Trophoblast cell (in vitro differentiated cells and primary cell): ENCODE measurements around the gene SF3A1. TPM values are rescaled to one million over a fixed set of nuclear protein-coding genes. Genes with fewer than 3 reads are reported as not detected.

ENCODE experiments used
- DNase-seq, 2 donors: peaks; one replicate each; pipeline ENCODE4 v3.0.0-alpha.2; 2016
- H2AFZ ChIP-seq: 2 replicates; pipeline ENCODE4 v1.6.1; 2013; ENCODE audit warnings: low read length, moderate library complexity, mild to moderate bottlenecking; ENCODE audit not compliant: insufficient read depth, poor library complexity
- H2AK5ac ChIP-seq: 2 replicates; pipeline ENCODE4 v1.6.1; 2013; ENCODE audit warnings: mild to moderate bottlenecking, low read length
- H2BK120ac ChIP-seq: 2 replicates; pipeline ENCODE4 v1.6.1; 2013; ENCODE audit warnings: low read length, mild to moderate bottlenecking, moderate library complexity; ENCODE audit not compliant: insufficient read depth, poor library complexity
- H2BK12ac ChIP-seq: 2 replicates; pipeline ENCODE4 v1.6.1; 2013; ENCODE audit warnings: mild to moderate bottlenecking, low read length, moderate library complexity
- H2BK5ac ChIP-seq: 2 replicates; pipeline ENCODE4 v1.6.1; 2013; ENCODE audit warnings: low read length, low read depth, moderate library complexity, mild to moderate bottlenecking; ENCODE audit not compliant: poor library complexity
- H3K14ac ChIP-seq: 2 replicates; pipeline ENCODE4 v1.6.1; 2013; ENCODE audit warnings: mild to moderate bottlenecking, low read length
- H3K18ac ChIP-seq: 2 replicates; pipeline ENCODE4 v1.6.1; 2013; ENCODE audit warnings: mild to moderate bottlenecking, low read length
- H3K23ac ChIP-seq: 2 replicates; pipeline ENCODE4 v1.6.1; 2013; ENCODE audit warnings: low read length
- H3K27ac ChIP-seq: 2 replicates; pipeline ENCODE4 v1.5.1; 2013; ENCODE audit warnings: low read depth, mild to moderate bottlenecking, inconsistent platforms, low read length, moderate library complexity
- H3K27me3 ChIP-seq: 2 replicates; pipeline ENCODE4 v1.6.1; 2013; ENCODE audit warnings: inconsistent platforms, mild to moderate bottlenecking, low read length, moderate library complexity; ENCODE audit not compliant: insufficient read depth
- H3K36me3 ChIP-seq, 2 experiments: 1 replicate in 1 of 2; 2 replicates in 1 of 2; pipeline ENCODE4 v1.6.1; 2013; ENCODE audit warnings: low read length in 2 of 2, mild to moderate bottlenecking in 2 of 2, moderate library complexity in 1 of 2; ENCODE audit not compliant: insufficient read depth in 2 of 2, control insufficient read depth in 1 of 2
- H3K4ac ChIP-seq: 2 replicates; pipeline ENCODE4 v1.6.1; 2013; ENCODE audit warnings: low read depth, mild to moderate bottlenecking, low read length, moderate library complexity
- H3K4me1 ChIP-seq, 2 experiments: 1 replicate in 1 of 2; 2 replicates in 1 of 2; pipeline ENCODE4 v1.6.1; 2013; ENCODE audit warnings: low read length in 2 of 2, mild to moderate bottlenecking in 2 of 2, moderate library complexity in 1 of 2; ENCODE audit not compliant: insufficient read depth in 2 of 2, control insufficient read depth in 1 of 2
- H3K4me2 ChIP-seq: 2 replicates; pipeline ENCODE4 v1.6.1; 2013; ENCODE audit warnings: inconsistent platforms, mild to moderate bottlenecking, low read length, moderate library complexity
- H3K4me3 ChIP-seq: 2 replicates; pipeline ENCODE4 v1.5.1; 2013; ENCODE audit warnings: mild to moderate bottlenecking, low read depth, low read length, inconsistent platforms
- H3K79me1 ChIP-seq: one replicate; pipeline ENCODE4 v1.6.1; 2013; ENCODE audit warnings: low read length
- H3K79me2 ChIP-seq: 2 replicates; pipeline ENCODE4 v1.6.1; 2013; ENCODE audit warnings: low read length, mild to moderate bottlenecking; ENCODE audit not compliant: control insufficient read depth, insufficient read depth, poor library complexity
- H3K9ac ChIP-seq: 2 replicates; pipeline ENCODE4 v1.6.1; 2013; ENCODE audit warnings: mild to moderate bottlenecking, low read length
- H3K9me3 ChIP-seq: 2 replicates; pipeline ENCODE4 v1.6.1; 2013; ENCODE audit warnings: low read depth, mild to moderate bottlenecking, control low read depth, inconsistent platforms, low read length; ENCODE audit not compliant: insufficient read depth
- H4K12ac ChIP-seq: 2 replicates; pipeline ENCODE4 v1.6.1; 2013; ENCODE audit warnings: low read depth, mild to moderate bottlenecking, low read length, moderate library complexity
- H4K8ac ChIP-seq: 2 replicates; pipeline ENCODE4 v1.6.1; 2013; ENCODE audit warnings: low read depth, mild to moderate bottlenecking, low read length, moderate library complexity
- H4K91ac ChIP-seq: one replicate; pipeline ENCODE4 v1.6.1; 2013; ENCODE audit warnings: low read depth, mild to moderate bottlenecking, low read length, moderate library complexity
- WGBS: extraction: QIAGEN DNeasy Blood & Tissue Kit; methylation state at CpG from one replicate; pipeline ENCODE4 v1.1.7; 2013; ENCODE audit warnings: missing lambda C conversion rate; ENCODE audit not compliant: insufficient read length, insufficient coverage; ENCODE audit errors: extremely low coverage; 5-methylcytosine and 5-hydroxymethylcytosine counted together
- polyA plus RNA-seq: library from polyadenylated mRNA; stranded (reverse); fragments of 200-250 nt; gene quantifications from 2 replicates; pipeline ENCODE4 v1.2.3, GENCODE V29; 2013

SF3A1 gene
- polyA plus RNA-seq: 188 and 193 TPM in 2 replicates

GRCh38 chr22:30356449-30357235, at the start of gene SF3A1, which contains the start of gene CCDC157:
Gene SF3A1, minus strand, starts transcription at chr22:30356894. Its CDS starts 102 bp downstream, at chr22:30356792.
Gene CCDC157, plus strand, starts transcription at chr22:30357007. Its CDS starts 8,994 bp downstream, at chr22:30366001.
- peak within 1 kb of the TSS; percentile 51 for H2BK12ac ChIP-seq
- H2AK5ac ChIP-seq: peak within 1 kb of the TSS; percentile 99
- H3K4ac ChIP-seq: peak within 1 kb of the TSS; percentile 99
- H2BK5ac ChIP-seq: peak within 1 kb of the TSS; percentile 98
- H3K4me1 ChIP-seq: peaks cover 2 to 8% of the 10 kb centered on the region in 2 experiments
- H3K79me1 ChIP-seq: peaks cover 11% of the 10 kb centered on the region
- peaks cover 10 to 17% of the 10 kb centered on the region in 2 experiments for H3K36me3 ChIP-seq
- peak within 1 kb of the TSS; percentile 100 for H3K14ac ChIP-seq
- no CpG with 5 or more reads among the region's 91 CpGs for WGBS
- peak; percentile 88 to 94 for DNase-seq
- peak within 1 kb of the TSS; percentile 93 for H2AFZ ChIP-seq
- H4K12ac ChIP-seq: peak within 1 kb of the TSS; percentile 99
- H4K91ac ChIP-seq: peak within 1 kb of the TSS; percentile 99
- H3K9ac ChIP-seq: peak within 1 kb of the TSS; percentile 99
- H3K4me3 ChIP-seq: peak within 1 kb of the TSS; percentile 100
- H3K23ac ChIP-seq: no peak within 1 kb of the TSS
- H3K9me3 ChIP-seq: no peaks in the 10 kb centered on the region
- H2BK120ac ChIP-seq: peak within 1 kb of the TSS; percentile 99
- peaks cover 18% of the 10 kb centered on the region for H3K79me2 ChIP-seq
- H3K18ac ChIP-seq: peak within 1 kb of the TSS; percentile 100
- no peaks in the 10 kb centered on the region for H3K27me3 ChIP-seq
- peak within 1 kb of the TSS; percentile 100 for H4K8ac ChIP-seq
- peak within 1 kb of the TSS; percentile 90 for H3K27ac ChIP-seq
- H3K4me2 ChIP-seq: peak within 1 kb of the TSS; percentile 89

GRCh38 chr22:30406400-30406799, 49.7 kb upstream of the SF3A1 start:
- Histone ChIP-seq H2AFZ (no peak overlapping the region), H4K8ac (no peak overlapping the region), H3K18ac (no peak overlapping the region), H3K4me2 (no peak overlapping the region), H2BK12ac (no peak overlapping the region), H3K79me2 (no peaks in the 10 kb centered on the region), H3K9ac (no peak overlapping the region), H3K14ac (no peak overlapping the region), H3K36me3 (peaks cover 0 to 4% of the 10 kb centered on the region in 2 experiments), H4K12ac (no peak overlapping the region), H2AK5ac (no peak overlapping the region), H4K91ac (no peak overlapping the region), H3K79me1 (no peaks in the 10 kb centered on the region), H3K4me3 (no peak overlapping the region), H3K4ac (no peak overlapping the region), H3K4me1 (peaks cover 4 to 11% of the 10 kb centered on the region in 2 experiments), H3K27me3 (no peaks in the 10 kb centered on the region), H3K23ac (no peak overlapping the region), H3K27ac (no peak overlapping the region), H2BK5ac (no peak overlapping the region), H3K9me3 (no peaks in the 10 kb centered on the region), H2BK120ac (no peak overlapping the region)
- no CpG with 5 or more reads among the region's 6 CpGs for WGBS
- no peak for DNase-seq

GRCh38 chr22:30405731-30406130, 49.0 kb upstream of the SF3A1 start:
- H3K9me3 ChIP-seq: no peaks in the 10 kb centered on the region
- no peak overlapping the region for H3K4me3 ChIP-seq
- H3K79me2 ChIP-seq: no peaks in the 10 kb centered on the region
- no peak overlapping the region for H2AFZ ChIP-seq
- H3K27ac ChIP-seq: no peak overlapping the region
- H3K79me1 ChIP-seq: no peaks in the 10 kb centered on the region
- H3K23ac ChIP-seq: no peak overlapping the region
- H2AK5ac ChIP-seq: no peak overlapping the region
- H2BK12ac ChIP-seq: no peak overlapping the region
- H2BK5ac ChIP-seq: no peak overlapping the region
- DNase-seq: no peak
- no peak overlapping the region for H3K14ac ChIP-seq
- H4K12ac ChIP-seq: no peak overlapping the region
- no peak overlapping the region for H2BK120ac ChIP-seq
- H3K27me3 ChIP-seq: no peaks in the 10 kb centered on the region
- no peak overlapping the region for H3K4me2 ChIP-seq
- H3K18ac ChIP-seq: no peak overlapping the region
- H4K91ac ChIP-seq: no peak overlapping the region
- no peak overlapping the region for H3K9ac ChIP-seq
- no peak overlapping the region for H3K4ac ChIP-seq
- peaks cover 4 to 11% of the 10 kb centered on the region in 2 experiments for H3K4me1 ChIP-seq
- no CpG with 5 or more reads among the region's 4 CpGs for WGBS
- H3K36me3 ChIP-seq: peaks cover 0 to 4% of the 10 kb centered on the region in 2 experiments
- no peak overlapping the region for H4K8ac ChIP-seq

GRCh38 chr22:30404307-30404706, 47.6 kb upstream of the SF3A1 start:
- Histone ChIP-seq H3K14ac (no peak overlapping the region), H3K4ac (no peak overlapping the region), H2BK120ac (no peak overlapping the region), H3K9ac (no peak overlapping the region), H3K4me1 (peaks cover 4 to 11% of the 10 kb centered on the region in 2 experiments), H3K79me1 (no peaks in the 10 kb centered on the region), H3K23ac (no peak overlapping the region), H3K27me3 (no peaks in the 10 kb centered on the region), H4K12ac (no peak overlapping the region), H2AK5ac (no peak overlapping the region), H3K27ac (no peak overlapping the region), H3K79me2 (no peaks in the 10 kb centered on the region), H3K9me3 (no peaks in the 10 kb centered on the region), H2AFZ (no peak overlapping the region), H3K4me3 (no peak overlapping the region), H3K18ac (no peak overlapping the region), H4K8ac (no peak overlapping the region), H3K4me2 (no peak overlapping the region), H4K91ac (no peak overlapping the region), H2BK12ac (no peak overlapping the region), H3K36me3 (peaks cover 0 to 4% of the 10 kb centered on the region in 2 experiments), H2BK5ac (no peak overlapping the region)
- no peak for DNase-seq
- no CpG with 5 or more reads among the region's 6 CpGs for WGBS
